Measurements from ENCODE around the gene HLA-DQA1.
"Not testable (repeated sequence)": the region's sequence is repeated elsewhere in the genome, so short reads cannot be mapped to it uniquely, and the experiment has no call there.

HLA-DQA1 gene

GRCh38 chr6:32638532-32639219 lies 1.5 kb downstream of the HLA-DQA1 start:
- peak overlapping the region; percentile 70 for H3K27ac ChIP-seq (ENCODE audit: low read depth, low read length)
- H3K9ac ChIP-seq (ENCODE audit: low read length): peak overlapping the region; percentile 64
- peak overlapping the region; percentile 92 for H3K4me2 ChIP-seq (ENCODE audit: low read depth, low read length, poor library complexity, severe bottlenecking)
- no peak overlapping the region for H2AFZ ChIP-seq (ENCODE audit: low read depth, low read length, severe bottlenecking)
- H3K4me3 ChIP-seq (ENCODE audit: insufficient read depth, low read length, poor library complexity, severe bottlenecking): peak overlapping the region; percentile 77
- no peaks in the 10 kb centered on the region for H3K9me3 ChIP-seq (ENCODE audit: insufficient read depth, low read length)
- H4K20me1 ChIP-seq (ENCODE audit: low read depth, low read length): no peaks in the 10 kb centered on the region
- H3K36me3 ChIP-seq (ENCODE audit: low read length): peaks cover 3% of the 10 kb centered on the region; the same call in 1 of the 2 replicates
- no peaks in the 10 kb centered on the region for H3K9me2 ChIP-seq (replicated peaks; ENCODE audit: insufficient read depth, low read length)
- H3K79me2 ChIP-seq (ENCODE audit: insufficient read depth, low read length): peaks cover 30% of the 10 kb centered on the region
- H3F3A ChIP-seq (ENCODE audit: insufficient read depth): peaks cover 12% of the 10 kb centered on the region; the same call in 1 of the 2 replicates
- TF ChIP-seq EZH2phosphoT487 (conservative IDR thresholded peaks at IDR 0.05; ENCODE audit: low read length): no peak
- no peak for TF ChIP-seq CTCF (IDR thresholded peaks at IDR 0.05; ENCODE audit: insufficient read depth, low read length, poor library complexity, severe bottlenecking)
- no peaks in the 10 kb centered on the region for H3K27me3 ChIP-seq (ENCODE audit: low read length)

- Histone ChIP-seq H3K9me3 (ENCODE audit: insufficient read depth, low read length) (no peaks in the 10 kb centered on the region), H3K4me2 (ENCODE audit: low read depth, low read length, poor library complexity, severe bottlenecking) (peak overlapping the region; percentile 92), H3K27me3 (ENCODE audit: low read length) (no peaks in the 10 kb centered on the region), H3K4me3 (ENCODE audit: insufficient read depth, low read length, poor library complexity, severe bottlenecking) (peak overlapping the region; percentile 77), H4K20me1 (ENCODE audit: low read depth, low read length) (no peaks in the 10 kb centered on the region), H3K9ac (ENCODE audit: low read length) (peak overlapping the region; percentile 64), H3K79me2 (ENCODE audit: insufficient read depth, low read length) (peaks cover 30% of the 10 kb centered on the region), H3F3A (ENCODE audit: insufficient read depth) (peaks cover 12% of the 10 kb centered on the region; the same call in 1 of the 2 replicates), H2AFZ (ENCODE audit: low read depth, low read length, severe bottlenecking) (no peak overlapping the region), H3K27ac (ENCODE audit: low read depth, low read length) (peak overlapping the region; percentile 70; the same call in 1 of the 2 replicates), H3K9me2 (replicated peaks; ENCODE audit: insufficient read depth, low read length) (no peaks in the 10 kb centered on the region), H3K36me3 (ENCODE audit: low read length) (peaks cover 7% of the 10 kb centered on the region)
- TF ChIP-seq EZH2phosphoT487 (conservative IDR thresholded peaks at IDR 0.05; ENCODE audit: low read length) (no peak), CTCF (IDR thresholded peaks at IDR 0.05; ENCODE audit: insufficient read depth, low read length, poor library complexity, severe bottlenecking) (no peak)
These were observed 2.5 kb downstream of the HLA-DQA1 start for GRCh38 chr6:32639440-32640394.

GRCh38 chr6:32641122-32641521 lies 3.9 kb downstream of the HLA-DQA1 start:
- H3K79me2 ChIP-seq (ENCODE audit: insufficient read depth, low read length): peaks cover 30% of the 10 kb centered on the region
- no peak for TF ChIP-seq CTCF (IDR thresholded peaks at IDR 0.05; ENCODE audit: insufficient read depth, low read length, poor library complexity, severe bottlenecking)
- no peak for TF ChIP-seq EZH2phosphoT487 (conservative IDR thresholded peaks at IDR 0.05; ENCODE audit: low read length)

DNA sequence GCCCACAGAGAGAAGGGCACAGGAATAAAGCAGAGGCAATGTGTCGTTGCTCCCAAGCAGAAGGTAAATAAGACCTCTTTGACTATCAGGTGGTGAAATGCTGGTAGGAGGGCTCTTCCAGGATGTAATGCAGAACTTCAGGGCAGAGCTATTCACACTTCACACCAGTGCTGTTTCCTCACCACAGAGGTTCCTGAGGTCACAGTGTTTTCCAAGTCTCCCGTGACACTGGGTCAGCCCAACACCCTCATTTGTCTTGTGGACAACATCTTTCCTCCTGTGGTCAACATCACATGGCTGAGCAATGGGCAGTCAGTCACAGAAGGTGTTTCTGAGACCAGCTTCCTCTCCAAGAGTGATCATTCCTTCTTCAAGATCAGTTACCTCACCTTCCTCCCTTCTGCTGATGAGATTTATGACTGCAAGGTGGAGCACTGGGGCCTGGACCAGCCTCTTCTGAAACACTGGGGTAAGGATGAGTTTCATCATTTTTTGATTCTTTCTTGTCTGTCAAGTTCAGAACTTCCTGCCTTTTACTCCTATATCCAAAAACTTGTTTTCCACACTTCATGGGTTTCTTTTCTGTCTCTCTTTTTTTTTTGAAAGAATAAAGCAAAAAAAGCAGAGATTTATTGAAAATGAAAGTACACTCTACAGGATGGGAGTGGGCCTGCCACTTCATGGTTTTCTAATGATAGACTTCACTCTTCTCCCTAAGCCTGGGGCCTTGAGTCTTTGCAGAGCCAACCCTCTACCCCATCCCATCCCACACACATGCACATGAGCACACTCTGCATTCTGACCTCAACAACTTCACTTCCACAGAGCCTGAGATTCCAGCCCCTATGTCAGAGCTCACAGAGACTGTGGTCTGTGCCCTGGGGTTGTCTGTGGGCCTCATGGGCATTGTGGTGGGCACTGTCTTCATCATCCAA lies 4.8 kb downstream of the HLA-DQA1 start:
- not testable (repeated sequence) for H3K9me2 ChIP-seq (replicated peaks; ENCODE audit: insufficient read depth, low read length); H3K27ac ChIP-seq (ENCODE audit: low read depth, low read length)

More at GRCh38 chr6:32641122-32641521, 3.9 kb downstream of the HLA-DQA1 start:
- no peak overlapping the region for H3K4me2 ChIP-seq (ENCODE audit: low read depth, low read length, poor library complexity, severe bottlenecking)
- no peaks in the 10 kb centered on the region for H3K27me3 ChIP-seq (ENCODE audit: low read length)
- H3K9me3 ChIP-seq (ENCODE audit: insufficient read depth, low read length): no peaks in the 10 kb centered on the region
- H3K9me2 ChIP-seq (replicated peaks; ENCODE audit: insufficient read depth, low read length): no peaks in the 10 kb centered on the region
- H4K20me1 ChIP-seq (ENCODE audit: low read depth, low read length): no peaks in the 10 kb centered on the region
- H2AFZ ChIP-seq (ENCODE audit: low read depth, low read length, severe bottlenecking): no peak overlapping the region
- H3F3A ChIP-seq (ENCODE audit: insufficient read depth): peaks cover 7% of the 10 kb centered on the region; the same call in 1 of the 2 replicates
- H3K27ac ChIP-seq (ENCODE audit: low read depth, low read length): no peak overlapping the region
- peaks cover 7% of the 10 kb centered on the region for H3K36me3 ChIP-seq (ENCODE audit: low read length)
- no peak overlapping the region for H3K9ac ChIP-seq (ENCODE audit: low read length)
- no peak overlapping the region for H3K4me3 ChIP-seq (ENCODE audit: insufficient read depth, low read length, poor library complexity, severe bottlenecking)

More for the DNA sequence above, 4.8 kb downstream of the HLA-DQA1 start:
- H3K9me3 ChIP-seq (ENCODE audit: insufficient read depth, low read length); H3F3A ChIP-seq (ENCODE audit: insufficient read depth); H3K9ac ChIP-seq (ENCODE audit: low read length); H4K20me1 ChIP-seq (ENCODE audit: low read depth, low read length); H3K27me3 ChIP-seq (ENCODE audit: low read length); H2AFZ ChIP-seq (ENCODE audit: low read depth, low read length, severe bottlenecking); H3K4me3 ChIP-seq (ENCODE audit: insufficient read depth, low read length, poor library complexity, severe bottlenecking); H3K36me3 ChIP-seq (ENCODE audit: low read length); H3K4me2 ChIP-seq (ENCODE audit: low read depth, low read length, poor library complexity, severe bottlenecking): not testable (repeated sequence)
- peaks cover 30% of the 10 kb centered on the region for H3K79me2 ChIP-seq (ENCODE audit: insufficient read depth, low read length)
